AML-193 (cell line): ENCODE measurements around the gene PGM5.

Source experiments
- DNase-seq, 2 experiments: peaks; one replicate each; lab custom pipeline; 2025; lab: John Stamatoyannopoulos, UW

The PGM5 gene

GRCh38 chr9:68437785-68438184 lies 81.4 kb downstream of the PGM5 start:
- DNase-seq, result no peak

- DNase-seq, result no peak
Observed at GRCh38 chr9:68443624-68444023, 87.2 kb downstream of the PGM5 start.

GRCh38 chr9:68446836-68447235 lies 90.4 kb downstream of the PGM5 start:
- DNase-seq, result no peak

DNA sequence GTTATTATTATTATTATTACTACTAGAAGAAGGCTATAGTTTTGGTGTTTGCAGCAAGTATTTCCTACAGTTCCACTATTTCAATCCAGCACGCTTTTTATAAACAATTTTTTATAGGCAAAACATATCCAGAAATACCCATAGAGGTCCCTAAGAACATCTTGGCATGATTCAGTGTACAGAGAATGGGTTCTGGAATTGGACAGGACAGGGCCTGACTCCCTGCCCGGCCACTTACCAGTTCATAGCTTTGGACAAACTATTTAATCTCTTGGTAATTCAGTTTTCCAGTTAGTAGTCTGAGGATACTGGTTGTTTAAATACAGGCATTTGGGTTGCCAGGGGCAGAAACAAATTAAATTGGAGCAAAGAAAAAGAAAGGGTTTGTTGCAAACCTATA lies 91.2 kb downstream of the PGM5 start:
- DNase-seq, result no peak

DNA sequence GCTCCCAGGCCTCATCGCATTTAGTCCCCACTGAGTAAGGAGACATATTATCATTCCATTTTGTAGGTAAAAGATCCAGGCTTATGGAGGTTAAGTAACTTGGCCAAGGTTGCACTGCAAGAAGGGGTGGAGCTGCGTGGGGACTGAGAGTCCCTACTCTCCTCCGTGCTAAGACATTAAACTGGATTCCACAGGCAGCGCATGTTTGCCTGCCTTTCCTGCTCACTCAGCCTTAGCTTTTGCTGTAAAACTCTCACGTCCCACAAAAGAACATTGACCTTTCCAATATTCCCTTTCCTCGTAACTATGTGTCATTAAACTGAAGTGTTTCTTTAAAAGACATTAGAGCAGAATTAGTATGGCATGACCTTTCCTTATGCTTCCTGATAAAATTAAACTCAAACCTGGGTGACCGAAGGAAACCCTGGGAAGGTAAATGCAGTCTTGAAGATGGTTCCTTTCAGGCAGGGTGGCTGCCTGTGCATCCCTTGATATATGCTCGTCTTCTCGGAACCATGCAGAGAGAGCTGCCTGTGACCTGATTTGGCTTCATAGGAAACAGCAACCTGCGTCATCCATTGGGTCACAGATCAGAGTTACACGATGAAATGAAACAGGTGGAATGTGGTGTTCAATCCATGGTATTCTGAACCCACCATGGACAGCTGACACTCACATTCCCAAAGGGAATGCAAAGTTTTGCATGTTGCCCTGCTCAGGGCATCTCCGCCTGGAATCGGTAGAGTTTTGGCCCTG lies 98.3 kb downstream of the PGM5 start:
- DNase-seq, result no peak

GRCh38 chr9:68455451-68455850 lies 99.0 kb downstream of the PGM5 start:
- no peak for DNase-seq

DNA sequence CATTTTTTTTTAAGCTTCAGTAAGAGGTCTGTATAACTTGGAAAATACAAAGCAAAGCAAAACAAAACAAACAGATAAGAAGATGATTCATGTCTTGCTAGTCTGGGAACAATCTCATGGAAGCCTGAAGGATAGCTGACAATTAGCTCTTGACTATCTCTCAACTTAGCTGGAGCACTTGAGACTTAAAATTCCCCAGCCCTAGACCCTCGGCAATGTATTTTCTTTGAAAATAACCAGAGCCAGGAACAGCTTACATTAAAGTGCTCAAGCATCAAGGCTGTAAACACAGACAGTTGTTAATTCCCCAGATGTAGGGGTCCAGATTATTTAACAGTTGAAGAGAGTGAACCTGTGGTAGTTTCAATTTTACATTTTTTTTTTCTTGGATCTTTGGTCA lies 101.4 kb downstream of the PGM5 start:
- DNase-seq, result no peak

DNA sequence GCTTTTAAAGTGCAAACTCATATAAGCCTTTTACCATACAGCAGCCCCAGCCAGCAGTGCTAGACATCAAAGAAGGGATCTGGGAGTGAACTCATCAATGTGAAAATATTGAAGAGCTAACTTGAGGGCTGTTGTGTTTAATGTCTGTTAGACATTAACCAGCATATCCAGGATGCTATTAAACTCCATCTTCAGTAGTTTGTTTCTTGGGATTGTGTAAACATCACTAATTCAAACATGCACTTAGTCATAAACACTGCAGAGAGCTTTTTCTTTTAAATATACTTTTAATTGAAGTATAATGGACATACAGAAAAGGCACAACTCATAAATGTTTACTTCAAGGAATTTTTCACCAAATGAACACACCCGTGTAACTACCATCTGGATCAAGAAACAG lies 102.5 kb downstream of the PGM5 start:
- DNase-seq, result no peak

GRCh38 chr9:68462105-68462775 lies 105.8 kb downstream of the PGM5 start:
- no peak for DNase-seq

DNA sequence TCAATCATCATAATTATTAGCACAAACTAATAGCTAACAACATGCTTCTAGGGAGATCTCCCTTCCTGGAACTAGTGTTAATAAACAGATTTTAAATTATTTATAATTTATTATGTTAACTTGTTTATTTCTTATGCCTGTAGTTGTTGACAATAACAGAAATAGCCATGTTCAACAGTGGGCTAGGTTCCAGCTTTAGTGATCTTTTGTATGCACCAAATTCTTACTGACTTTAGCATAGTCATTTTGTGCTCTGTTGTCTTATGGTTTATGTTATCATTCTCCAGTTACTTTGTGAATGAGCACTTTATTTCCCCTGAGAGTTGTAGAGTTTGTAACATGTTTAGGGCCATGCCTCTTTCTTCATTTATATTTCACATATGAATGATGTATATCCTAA lies 113.7 kb downstream of the PGM5 start:
- no peak for DNase-seq

DNA sequence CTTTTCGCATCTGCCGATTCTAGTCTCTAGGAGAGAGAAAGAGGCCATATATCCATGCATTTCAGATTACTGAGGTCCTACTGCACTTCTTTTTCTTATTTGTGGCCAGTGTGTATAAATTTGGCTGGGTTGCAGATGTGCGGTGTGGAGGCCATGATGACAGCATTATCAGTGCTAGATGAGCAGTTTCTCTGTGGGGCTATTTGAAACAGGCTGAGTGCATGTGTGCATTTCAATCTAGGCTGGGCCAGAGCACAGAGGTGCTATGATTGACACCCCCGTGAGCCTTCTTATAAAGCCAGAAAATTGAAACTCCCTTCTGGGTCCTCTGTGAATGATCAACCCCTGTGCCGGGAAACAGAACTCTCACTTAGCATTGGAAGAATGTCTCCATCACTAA lies 114.2 kb downstream of the PGM5 start:
- DNase-seq, result no peak

DNA sequence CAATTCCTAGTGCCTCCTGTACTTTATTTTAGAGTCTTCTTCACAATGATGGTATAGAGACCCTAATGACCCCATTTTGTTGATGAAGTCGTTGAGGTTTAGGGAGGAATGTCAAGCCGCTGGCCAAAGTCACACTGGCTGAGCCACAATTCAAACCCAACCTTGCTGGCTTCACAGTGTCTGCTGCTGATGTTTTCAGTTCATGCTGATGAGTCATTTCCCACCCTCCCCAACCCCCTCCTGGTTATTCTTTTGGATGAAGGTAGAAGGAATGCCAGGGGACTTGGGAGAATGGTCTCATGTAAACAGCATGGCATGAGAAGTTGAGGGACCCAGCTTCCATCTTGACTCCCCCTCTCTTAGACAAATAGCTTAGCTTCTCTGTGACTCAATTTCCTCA lies 115.7 kb downstream of the PGM5 start:
- DNase-seq, result no peak

GRCh38 chr9:68473790-68474189 lies 117.4 kb downstream of the PGM5 start:
- DNase-seq, result peak; percentile 42 to 58

- no peak for DNase-seq
Observed at GRCh38 chr9:68476422-68476821, 120.0 kb downstream of the PGM5 start.

DNA sequence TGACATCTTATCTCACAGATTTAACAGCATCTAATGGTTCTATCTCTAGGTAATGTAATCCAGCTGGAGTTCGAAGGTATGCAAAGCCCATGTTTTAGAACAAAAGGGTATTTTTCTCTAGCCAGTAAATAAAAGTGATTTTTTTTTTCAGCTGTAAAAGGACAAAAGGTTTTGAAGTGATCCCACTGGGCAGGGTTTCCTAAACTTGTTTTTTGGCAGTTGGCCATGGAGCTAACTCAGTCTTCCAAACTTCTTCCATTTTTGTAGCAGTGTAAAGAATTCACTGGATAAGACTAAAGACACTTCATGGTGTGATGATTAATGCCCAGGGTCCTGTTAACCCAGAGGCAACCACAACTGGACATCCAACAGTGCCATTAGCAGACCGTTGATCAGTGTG lies 120.4 kb downstream of the PGM5 start:
- DNase-seq, result no peak

DNA sequence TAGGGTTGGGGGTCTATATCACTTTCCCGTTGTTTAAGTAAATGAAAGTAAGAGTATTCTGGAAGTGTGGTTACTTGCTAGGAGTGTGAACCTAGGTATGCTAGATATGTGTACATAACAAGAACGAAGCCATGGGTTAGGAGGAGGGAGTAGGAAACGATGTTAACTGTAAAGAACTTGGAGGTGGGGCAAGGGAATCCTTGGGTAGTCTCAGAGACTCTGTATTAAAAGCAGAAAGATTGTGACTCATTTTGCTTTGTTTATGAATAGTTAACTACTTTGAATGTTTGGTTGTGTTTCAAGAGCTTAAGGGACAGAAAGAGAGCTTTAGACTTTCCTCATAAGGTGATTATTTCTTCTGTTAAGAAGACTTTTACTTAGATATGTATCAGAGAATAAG lies 124.4 kb downstream of the PGM5 start:
- DNase-seq, result no peak

- no peak for DNase-seq
Observed at GRCh38 chr9:68482548-68482947, 126.1 kb downstream of the PGM5 start.

DNA sequence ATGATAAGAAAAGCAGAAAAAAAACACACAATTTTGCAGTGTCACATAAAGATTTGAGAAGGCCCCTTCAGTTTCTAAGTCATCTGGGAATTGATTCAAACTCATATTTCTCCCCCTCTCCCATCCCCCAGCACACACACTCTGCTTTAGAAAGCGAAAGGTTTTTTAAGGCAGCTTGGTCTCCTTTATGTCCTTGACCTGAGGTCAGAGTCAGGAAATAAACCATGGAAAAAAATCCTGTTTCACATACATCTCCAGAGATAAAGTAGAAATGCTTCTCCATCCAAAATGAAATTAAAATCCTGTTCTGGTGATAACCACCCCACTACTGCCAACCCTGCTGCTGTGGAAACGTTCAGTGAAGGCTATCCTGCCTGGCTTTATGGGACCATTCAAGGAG lies 131.7 kb downstream of the PGM5 start:
- no peak for DNase-seq

GRCh38 chr9:68489646-68490045 lies 133.2 kb downstream of the PGM5 start:
- no peak for DNase-seq

DNA sequence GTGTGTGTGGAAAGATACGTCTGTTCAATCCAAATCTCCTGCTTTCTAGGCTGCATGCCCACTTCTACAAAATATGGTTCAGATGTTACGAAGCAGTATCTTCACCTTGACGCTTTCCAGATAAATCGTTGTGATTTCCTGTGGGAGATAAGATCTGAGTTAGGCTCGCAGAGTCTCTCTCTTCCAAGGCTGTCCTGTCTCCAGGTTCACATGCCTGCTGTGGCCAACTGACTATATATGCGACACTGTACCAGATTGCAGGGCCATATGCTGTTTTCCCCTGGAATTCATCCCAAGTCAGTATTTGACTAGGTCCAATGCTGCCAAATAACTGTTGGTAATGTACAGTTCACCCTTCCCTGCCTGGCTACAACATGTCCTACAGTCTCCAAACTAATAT lies 136.4 kb downstream of the PGM5 start:
- DNase-seq, result no peak

- no peak for DNase-seq
Observed at GRCh38 chr9:68493541-68493940, 137.1 kb downstream of the PGM5 start.

- DNase-seq, result no peak
Observed at GRCh38 chr9:68493958-68494577, 137.7 kb downstream of the PGM5 start.

DNA sequence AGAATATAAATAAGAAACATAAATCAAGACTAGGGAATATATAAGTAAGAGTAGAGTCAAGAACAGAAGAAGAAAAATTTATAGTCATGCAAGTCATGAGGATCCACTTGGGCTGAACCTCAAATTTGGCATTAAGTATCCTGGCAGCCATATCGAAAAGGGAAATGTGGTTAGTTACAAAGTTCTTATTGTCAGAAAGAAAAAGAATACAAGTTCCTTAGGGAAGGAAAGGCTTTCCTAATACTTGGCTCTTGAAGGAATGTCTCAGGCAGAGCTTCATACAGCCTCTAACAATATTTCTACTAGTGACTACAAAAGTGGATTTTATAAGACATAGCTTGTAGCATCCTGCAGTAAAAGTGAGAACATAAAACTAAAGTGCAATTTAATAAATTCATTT lies 138.8 kb downstream of the PGM5 start:
- no peak for DNase-seq
